Neural cell (in vitro differentiated cells): ENCODE data around the gene LRSAM1. TPM values are rescaled to one million over a fixed set of nuclear protein-coding genes. Genes with fewer than 3 reads are reported as not detected.

Source experiments
- H2AFZ ChIP-seq: fragments of 200-600, 300-800 bp; sonication (generic), shearing (Covaris generic); 2 replicates; pipeline ENCODE4 v1.6.0; 2014; ENCODE audit warnings: low read depth, mild to moderate bottlenecking, antibody characterized with exemption, low read length, moderate library complexity
- H3F3A ChIP-seq: fragments of 200-600 bp; shearing (Covaris generic); 2 replicates; pipeline ENCODE4 v1.6.1; 2016; ENCODE audit warnings: mild to moderate bottlenecking, moderate library complexity, mixed read lengths, antibody characterized with exemption, low read length; ENCODE audit not compliant: insufficient read depth, poor library complexity, severe bottlenecking
- H3K27ac ChIP-seq: fragments of 200-600, 300-800 bp; sonication (generic), shearing (Covaris generic); 2 replicates; pipeline ENCODE4 v1.5.1; 2014; ENCODE audit warnings: mild to moderate bottlenecking, low read length, moderate library complexity
- H3K27me3 ChIP-seq: fragments of 300-800, 200-600 bp; sonication (generic), shearing (Covaris generic); 2 replicates; pipeline ENCODE4 v1.6.0; 2014; ENCODE audit warnings: mild to moderate bottlenecking, low read depth, low read length, moderate library complexity; ENCODE audit not compliant: insufficient read depth
- H3K36me3 ChIP-seq: fragments of 300-800, 200-600 bp; sonication (generic), shearing (Covaris generic); 2 replicates; pipeline ENCODE4 v1.5.1; 2014; ENCODE audit warnings: mild to moderate bottlenecking, antibody characterized with exemption, low read length, moderate library complexity; ENCODE audit not compliant: insufficient read depth
- H3K4me2 ChIP-seq: fragments of 300-800, 200-600 bp; sonication (generic), shearing (Covaris generic); 2 replicates; pipeline ENCODE4 v1.6.0; 2014; ENCODE audit warnings: mild to moderate bottlenecking, low read length
- H3K4me3 ChIP-seq: fragments of 300-800, 200-600 bp; sonication (generic), shearing (Covaris generic); 2 replicates; pipeline ENCODE4 v1.5.1; 2014; ENCODE audit warnings: mild to moderate bottlenecking, low read length, moderate library complexity
- H3K79me2 ChIP-seq: fragments of 200-600 bp; shearing (Covaris generic); replicated peaks from 2 replicates; pipeline ENCODE4 v1.6.0; 2014; ENCODE audit warnings: mild to moderate bottlenecking, low read length, moderate library complexity; ENCODE audit not compliant: insufficient read depth
- H3K9ac ChIP-seq: fragments of 300-800, 200-600 bp; sonication (generic), shearing (Covaris generic); 2 replicates; pipeline ENCODE4 v1.6.1; 2016; ENCODE audit warnings: mild to moderate bottlenecking, low read length, mixed read lengths
- H3K9me2 ChIP-seq: fragments of 200-600 bp; shearing (Covaris generic); 2 replicates; pipeline ENCODE4 v1.6.1; 2016; ENCODE audit warnings: mild to moderate bottlenecking, low read length, mixed read lengths; ENCODE audit not compliant: insufficient read depth
- H3K9me3 ChIP-seq: fragments of 200-600, 300-800 bp; sonication (generic), shearing (Covaris generic); 2 replicates; pipeline ENCODE4 v1.6.1; 2016; ENCODE audit warnings: mild to moderate bottlenecking, mixed run types, low read length, moderate library complexity, mixed read lengths
- H4K20me1 ChIP-seq: fragments of 200-600 bp; shearing (Covaris generic); 2 replicates; pipeline ENCODE4 v1.6.1; 2016; ENCODE audit warnings: mild to moderate bottlenecking, mixed run types; ENCODE audit not compliant: insufficient read depth
- CTCF ChIP-seq: fragments of 450-650 bp; IDR thresholded peaks from 2 replicates; pipeline ENCODE4 v1.5.1; 2014; ENCODE audit warnings: antibody characterized with exemption, mild to moderate bottlenecking, moderate library complexity; ENCODE audit not compliant: poor library complexity, severe bottlenecking
- EP300 ChIP-seq: fragments of 450-650 bp; conservative IDR thresholded peaks from 2 replicates; pipeline ENCODE4 v1.6.1; 2014; ENCODE audit warnings: antibody characterized with exemption, mild to moderate bottlenecking, moderate library complexity; ENCODE audit not compliant: poor library complexity, severe bottlenecking
- EZH2 ChIP-seq: fragments of 200-600, 300-800 bp; shearing (Covaris generic), sonication (generic); IDR thresholded peaks from 2 replicates; pipeline ENCODE4 v1.6.1; 2014; ENCODE audit warnings: antibody characterized with exemption, low read length, borderline replicate concordance, mild to moderate bottlenecking; ENCODE audit not compliant: insufficient read depth, poor library complexity, severe bottlenecking
- MXI1 ChIP-seq: fragments of 450-650 bp; conservative IDR thresholded peaks from 2 replicates; pipeline ENCODE4 v1.6.1; 2014; ENCODE audit warnings: antibody characterized with exemption, mild to moderate bottlenecking; ENCODE audit not compliant: poor library complexity, severe bottlenecking
- POLR2AphosphoS5 ChIP-seq: IDR thresholded peaks from 2 replicates; pipeline ENCODE4 v1.6.1; 2012
- RAD21 ChIP-seq: fragments of 450-650 bp; conservative IDR thresholded peaks from 2 replicates; pipeline ENCODE4 v1.6.1; 2014; ENCODE audit warnings: antibody characterized with exemption, mild to moderate bottlenecking, moderate library complexity
- REST ChIP-seq: IDR thresholded peaks from 2 replicates; pipeline ENCODE4 v1.6.1; 2012; ENCODE audit warnings: borderline replicate concordance
- SMC3 ChIP-seq: fragments of 450-650 bp; conservative IDR thresholded peaks from 2 replicates; pipeline ENCODE4 v1.6.1; 2014; ENCODE audit warnings: antibody characterized with exemption, mild to moderate bottlenecking, moderate library complexity; ENCODE audit not compliant: poor library complexity
- TAF1 ChIP-seq: IDR thresholded peaks from 2 replicates; pipeline ENCODE4 v1.6.1; 2012; ENCODE audit warnings: low read depth
- polyA plus RNA-seq: library from polyadenylated mRNA; depleted of rRNA; stranded (reverse); fragments of >200 nt; gene quantifications from 2 replicates; pipeline ENCODE4 v1.2.3, GENCODE V29; 2014

LRSAM1 gene
- polyA plus RNA-seq, 1 donor from 2014 or later: 21.6 TPM

GRCh38 chr9:127490535-127491230 is 39.4 kb downstream of the LRSAM1 start:
- Histone ChIP-seq H4K20me1 (no peaks in the 10 kb centered on the region), H3K4me2 (no peak overlapping the region), H3K4me3 (no peak overlapping the region), H3K36me3 (no peaks in the 10 kb centered on the region), H3K27ac (no peak overlapping the region), H3K9ac (no peak overlapping the region), H3K9me3 (no peaks in the 10 kb centered on the region), H2AFZ (no peak overlapping the region), H3K79me2 (no peaks in the 10 kb centered on the region), H3K9me2 (no peaks in the 10 kb centered on the region), H3K27me3 (no peaks in the 10 kb centered on the region), H3F3A (no peaks in the 10 kb centered on the region)
- no peak for TF ChIP-seq CTCF
- no peak for TF ChIP-seq TAF1
- TF ChIP-seq POLR2AphosphoS5: no peak
- no peak for TF ChIP-seq MXI1
- no peak for TF ChIP-seq EZH2
- TF ChIP-seq RAD21: no peak
- TF ChIP-seq REST: no peak

DNA sequence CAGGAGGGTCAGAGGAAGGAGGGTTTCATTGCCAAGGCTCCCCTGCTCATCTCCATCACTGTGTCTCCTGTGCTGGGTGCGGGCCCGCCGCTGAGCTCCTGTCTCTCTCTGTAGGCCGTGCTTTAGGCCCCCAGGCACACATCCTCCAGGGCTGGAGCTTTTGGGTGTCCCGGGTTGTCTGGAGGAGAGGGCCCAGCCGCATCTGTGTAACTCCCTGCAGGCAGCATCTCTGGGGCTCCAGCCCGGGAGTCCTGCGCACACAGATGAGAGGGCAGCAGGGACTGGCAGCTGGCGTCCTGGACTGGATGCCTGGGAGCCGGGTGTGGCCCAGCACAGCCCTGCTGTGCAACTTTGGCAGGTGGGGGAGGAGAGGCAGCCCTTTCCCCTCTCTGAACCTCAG is 40.2 kb downstream of the LRSAM1 start:
- no peak overlapping the region for H3K9ac ChIP-seq
- no peak overlapping the region for H3K27ac ChIP-seq
- no peaks in the 10 kb centered on the region for H3K27me3 ChIP-seq
- no peaks in the 10 kb centered on the region for H3K36me3 ChIP-seq
- no peak overlapping the region for H2AFZ ChIP-seq
- no peak for TF ChIP-seq EP300
- TF ChIP-seq SMC3: no peak
- TF ChIP-seq POLR2AphosphoS5: no peak
- TF ChIP-seq CTCF: no peak
- TF ChIP-seq TAF1: no peak
- TF ChIP-seq MXI1: no peak
- no peak for TF ChIP-seq REST
- TF ChIP-seq RAD21: no peak
- TF ChIP-seq EZH2: no peak
- no peaks in the 10 kb centered on the region for H3F3A ChIP-seq
- no peaks in the 10 kb centered on the region for H3K79me2 ChIP-seq
- H3K4me2 ChIP-seq: no peak overlapping the region
- H4K20me1 ChIP-seq: no peaks in the 10 kb centered on the region
- H3K9me3 ChIP-seq: no peaks in the 10 kb centered on the region
- H3K4me3 ChIP-seq: no peak overlapping the region
- H3K9me2 ChIP-seq: no peaks in the 10 kb centered on the region
